H1 (cell line): Measurements from ENCODE around the gene UNC80. TPM values are rescaled to one million over a fixed set of nuclear protein-coding genes. Genes with fewer than 3 reads are reported as not detected.

Experiments used
- CTCF ChIA-PET: fragments of 300-600 bp; sonication (Branson Sonifier 250); formaldehyde crosslinking; loops from one replicate; lab custom pipeline; 2021; ENCODE audit not compliant: partially characterized antibody; lab: Charles Lee
- POLR2A ChIA-PET: fragments of 300-600 bp; sonication (Branson Sonifier 250); formaldehyde crosslinking; loops from one replicate; lab custom pipeline; 2021; ENCODE audit warnings: inconsistent platforms; ENCODE audit not compliant: partially characterized antibody; lab: Charles Lee
- DNase-seq, 2 experiments: peaks; one replicate each; pipeline versions ENCODE4 v3.0.0 to v3.0.0-alpha.2; 2010 to 2022; ENCODE audit warnings: low spot score in 2 of 2, low read depth in 1 of 2, mixed read lengths in 1 of 2
- FAIRE-seq: peaks from 2 replicates; lab custom pipeline; 2011; peaks lifted over from hg19 to GRCh38; lab: Jason Lieb, UNC
- H2AFZ ChIP-seq: 2 replicates; pipeline ENCODE4 v1.8.1; 2012; ENCODE audit warnings: low read length, inconsistent platforms
- H2AK5ac ChIP-seq: 2 replicates; pipeline ENCODE4 v1.6.1; 2013; ENCODE audit warnings: low read depth, low read length
- H2BK120ac ChIP-seq: replicated peaks from 2 replicates; pipeline ENCODE3; 2013; ENCODE audit warnings: low read depth, low read length, inconsistent platforms
- H2BK12ac ChIP-seq: 2 replicates; pipeline ENCODE4 v1.6.1; 2013; ENCODE audit warnings: low read depth, low read length
- H2BK15ac ChIP-seq: 2 replicates; pipeline ENCODE4 v1.6.1; 2013; ENCODE audit warnings: low read length
- H2BK20ac ChIP-seq: 2 replicates; pipeline ENCODE4 v1.6.1; 2013; ENCODE audit warnings: low read length
- H2BK5ac ChIP-seq: 2 replicates; pipeline ENCODE4 v1.6.1; 2013; ENCODE audit warnings: low read depth, low read length
- H3K14ac ChIP-seq: 2 replicates; pipeline ENCODE4 v1.6.1; 2013; ENCODE audit warnings: inconsistent platforms; ENCODE audit not compliant: insufficient read length
- H3K18ac ChIP-seq: 2 replicates; pipeline ENCODE4 v1.6.1; 2013; ENCODE audit warnings: low read length; ENCODE audit errors: extremely low read depth
- H3K23ac ChIP-seq: 2 replicates; pipeline ENCODE4 v1.6.1; 2013; ENCODE audit warnings: inconsistent platforms; ENCODE audit not compliant: insufficient read length
- H3K23me2 ChIP-seq: 2 replicates; pipeline ENCODE4 v1.6.1; 2013; ENCODE audit warnings: low read depth, low read length
- H3K27ac ChIP-seq: 2 replicates; pipeline ENCODE4 v1.6.1; 2011; ENCODE audit warnings: low read depth, low read length, inconsistent platforms
- H3K27me3 ChIP-seq, 4 experiments: replicated peaks in 1 of 4; 1 replicate in 1 of 4; 2 replicates in 3 of 4; pipeline versions ENCODE4 v1.6.1 to v1.8.1; 2011 to 2013; ENCODE audit warnings: low read length in 3 of 4, mild to moderate bottlenecking in 3 of 4, inconsistent platforms in 2 of 4, mixed read lengths in 2 of 4, moderate library complexity in 1 of 4; ENCODE audit not compliant: control insufficient read depth in 3 of 4, insufficient read depth in 3 of 4; ENCODE audit errors: extremely low read depth in 1 of 4
- H3K36me3 ChIP-seq, 4 experiments: 2 replicates each; pipeline versions ENCODE4 v1.6.1 to v1.8.1; 2011 to 2013; ENCODE audit warnings: mild to moderate bottlenecking in 4 of 4, low read length in 3 of 4, moderate library complexity in 2 of 4, control low read depth in 1 of 4, inconsistent platforms in 1 of 4; ENCODE audit not compliant: insufficient read depth in 4 of 4, control insufficient read depth in 2 of 4
- H3K4ac ChIP-seq: replicated peaks from 2 replicates; pipeline ENCODE3; 2013; ENCODE audit warnings: low read length, low read depth, mixed read lengths, inconsistent platforms; ENCODE audit not compliant: insufficient read length
- H3K4me1 ChIP-seq, 4 experiments: replicated peaks in 1 of 4; 1 replicate in 1 of 4; 2 replicates in 3 of 4; pipeline versions ENCODE4 v1.6.1 to v1.8.1; 2011 to 2013; ENCODE audit warnings: low read length in 3 of 4, inconsistent platforms in 2 of 4, mixed read lengths in 1 of 4; ENCODE audit not compliant: insufficient read depth in 4 of 4, control insufficient read depth in 3 of 4
- H3K4me2 ChIP-seq, 2 experiments: 2 replicates each; pipeline versions ENCODE4 v1.6.1 to v1.8.1; 2011 to 2013; ENCODE audit warnings: low read depth in 2 of 2, low read length in 2 of 2, control low read depth in 1 of 2, inconsistent platforms in 1 of 2, mild to moderate bottlenecking in 1 of 2; ENCODE audit not compliant: insufficient read depth in 1 of 2
- H3K4me3 ChIP-seq, 4 experiments: fragments of 200-600, 300-600 bp in 1 of 4; sonication (generic), shearing (Covaris generic), sonication (Bioruptor Twin) in 1 of 4; 2 replicates each; pipeline versions ENCODE4 v1.5.1 to v1.8.1; 2011 to 2016; ENCODE audit warnings: low read length in 4 of 4, low read depth in 3 of 4, control low read depth in 2 of 4, inconsistent platforms in 2 of 4, mild to moderate bottlenecking in 2 of 4, mixed read lengths in 1 of 4, moderate library complexity in 1 of 4; ENCODE audit not compliant: insufficient read depth in 2 of 4; ENCODE audit errors: extremely low read depth in 1 of 4
- H3K56ac ChIP-seq: replicated peaks from 2 replicates; pipeline ENCODE3; 2013; ENCODE audit warnings: low read depth, mild to moderate bottlenecking, mixed read lengths, low read length, inconsistent platforms; ENCODE audit not compliant: insufficient read length
- H3K79me1 ChIP-seq: 2 replicates; pipeline ENCODE4 v1.6.1; 2013; ENCODE audit warnings: low read depth, low read length, control low read depth
- H3K79me2 ChIP-seq, 2 experiments: 2 replicates each; pipeline versions ENCODE4 v1.6.1 to v1.8.1; 2012 to 2013; ENCODE audit warnings: low read length in 2 of 2, mild to moderate bottlenecking in 2 of 2, inconsistent platforms in 1 of 2; ENCODE audit not compliant: insufficient read depth in 2 of 2, control insufficient read depth in 1 of 2
- H3K9ac ChIP-seq, 4 experiments: replicated peaks in 1 of 4; 1 replicate in 1 of 4; 2 replicates in 3 of 4; pipeline versions ENCODE4 v1.6.1 to v1.8.1; 2011 to 2013; ENCODE audit warnings: low read depth in 3 of 4, low read length in 3 of 4, control low read depth in 2 of 4, mild to moderate bottlenecking in 2 of 4, moderate library complexity in 2 of 4, inconsistent platforms in 1 of 4; ENCODE audit errors: extremely low read depth in 1 of 4
- H3K9me3 ChIP-seq, 2 experiments: 2 replicates each; pipeline versions ENCODE4 v1.6.1 to v1.8.1; 2012 to 2013; ENCODE audit warnings: mild to moderate bottlenecking in 2 of 2, moderate library complexity in 2 of 2, control low read depth in 1 of 2, inconsistent platforms in 1 of 2, low read depth in 1 of 2, low read length in 1 of 2, mixed read lengths in 1 of 2; ENCODE audit not compliant: insufficient read depth in 2 of 2
- H4K20me1 ChIP-seq, 2 experiments: replicated peaks in 1 of 2; 2 replicates each; pipeline versions ENCODE3 to v1.8.1; 2011 to 2013; ENCODE audit warnings: inconsistent platforms in 2 of 2, low read length in 2 of 2, mild to moderate bottlenecking in 1 of 2; ENCODE audit not compliant: insufficient read depth in 2 of 2, control insufficient read depth in 1 of 2
- H4K5ac ChIP-seq: 2 replicates; pipeline ENCODE4 v1.6.1; 2013; ENCODE audit warnings: low read length, low read depth, mixed read lengths, inconsistent platforms; ENCODE audit not compliant: insufficient read length
- H4K8ac ChIP-seq: 2 replicates; pipeline ENCODE4 v1.8.0; 2013; ENCODE audit warnings: mild to moderate bottlenecking, moderate library complexity, low read length, inconsistent platforms; ENCODE audit not compliant: insufficient read depth; ENCODE audit errors: extremely low read depth
- H4K91ac ChIP-seq: replicated peaks from 2 replicates; pipeline ENCODE3; 2013; ENCODE audit warnings: low read length, mixed read lengths, inconsistent platforms; ENCODE audit not compliant: insufficient read length
- BCL11A ChIP-seq, 2 experiments: IDR thresholded peaks; one replicate each; pipeline ENCODE4 v1.6.1; 2011; ENCODE audit warnings: low read depth in 2 of 2, low read length in 2 of 2, mild to moderate bottlenecking in 2 of 2
- BRCA1 ChIP-seq: IDR thresholded peaks from 2 replicates; pipeline ENCODE4 v1.6.1; 2012; ENCODE audit warnings: low read depth, low read length, improper control_type of control experiment
- CREB1 ChIP-seq: IDR thresholded peaks from 2 replicates; pipeline ENCODE4 v1.6.1; 2012; ENCODE audit warnings: inconsistent platforms
- CTBP2 ChIP-seq: IDR thresholded peaks from 2 replicates; pipeline ENCODE4 v1.7.0; 2011; ENCODE audit warnings: borderline replicate concordance, mild to moderate bottlenecking, moderate library complexity, mixed read lengths, low read length; ENCODE audit not compliant: insufficient read depth, insufficient read length
- JUN ChIP-seq: IDR thresholded peaks from 2 replicates; pipeline ENCODE4 v1.6.1; 2011; ENCODE audit warnings: low read depth, mild to moderate bottlenecking, improper control_type of control experiment, low read length
- KDM4A ChIP-seq: IDR thresholded peaks from one replicate; pipeline ENCODE4 v1.7.1; 2012; ENCODE audit warnings: low read depth, mild to moderate bottlenecking, moderate library complexity, low read length, inconsistent platforms; ENCODE audit not compliant: severe bottlenecking
- MAX ChIP-seq: IDR thresholded peaks from 2 replicates; pipeline ENCODE4 v1.6.1; 2012; ENCODE audit warnings: inconsistent platforms
- POU5F1 ChIP-seq: IDR thresholded peaks from 2 replicates; pipeline ENCODE4 v1.6.1; 2011; ENCODE audit warnings: low read depth, mild to moderate bottlenecking, low read length, moderate library complexity
- RNF2 ChIP-seq: fragments of 200-900, 300-1000 bp; sonication (generic); IDR thresholded peaks from 2 replicates; pipeline ENCODE4 v1.7.1; 2016; ENCODE audit warnings: borderline replicate concordance, low read depth, mild to moderate bottlenecking, antibody characterized with exemption, low read length; ENCODE audit not compliant: poor library complexity, severe bottlenecking; ENCODE audit errors: missing control alignments
- SAP30 ChIP-seq: fragments of 300-600 bp; sonication (generic); IDR thresholded peaks from 2 replicates; pipeline ENCODE4 v1.7.1; 2012; ENCODE audit warnings: low read length, moderate library complexity, mild to moderate bottlenecking, inconsistent platforms; ENCODE audit not compliant: insufficient read depth, insufficient replicate concordance
- SP4 ChIP-seq: IDR thresholded peaks from 2 replicates; pipeline ENCODE4 v1.6.1; 2012; ENCODE audit warnings: low read length, inconsistent platforms
- SUZ12 ChIP-seq: fragments of 200-600 bp; sonication (generic); IDR thresholded peaks from 2 replicates; pipeline ENCODE4 v1.6.1; 2012; ENCODE audit warnings: mild to moderate bottlenecking, inconsistent platforms, low read length, moderate library complexity, mixed read lengths
- TBP ChIP-seq: IDR thresholded peaks from 2 replicates; pipeline ENCODE4 v1.6.1; 2011; ENCODE audit warnings: low read depth, low read length, improper control_type of control experiment
- YY1 ChIP-seq: IDR thresholded peaks from 2 replicates; pipeline ENCODE4 v1.6.1; 2011; ENCODE audit warnings: low read depth, mild to moderate bottlenecking, low read length
- WGBS, 2 experiments: shearing (Covaris generic) in 1 of 2; methylation state at CpG; one replicate each; pipeline versions ENCODE4 v1.1.6 to v1.1.7; 2013 to 2015; ENCODE audit warnings: low lambda C conversion rate in 2 of 2, mixed read lengths in 2 of 2, inconsistent platforms in 1 of 2, low coverage in 1 of 2, missing lambda C conversion rate in 1 of 2; ENCODE audit not compliant: insufficient replicate concordance in 2 of 2, insufficient coverage in 1 of 2, insufficient read length in 1 of 2; ENCODE audit errors: extremely low coverage in 1 of 2, missing lambda C conversion rate in 1 of 2; 5-methylcytosine and 5-hydroxymethylcytosine counted together
- polyA plus RNA-seq, 7 experiments: library from polyadenylated mRNA; depleted of rRNA in 3 of 7; stranded (reverse) in 5 of 7; unstranded in 2 of 7; fragments of >200 nt in 5 of 7; fragments of 200-250 nt in 2 of 7; gene quantifications; 1 replicate in 5 of 7; 2 replicates in 1 of 7; 4 replicates in 1 of 7; pipeline versions ENCODE4 v1.2.1 to v1.2.3, GENCODE V29; 2011 to 2013; ENCODE audit warnings: missing spikeins in 2 of 7, mixed read lengths in 2 of 7
- total RNA-seq: library from RNA; stranded (reverse); fragmentation: NEBNext Ultra II Directional; extraction: Animal tissue kit (Norgen Biotek cat#: 25700); gene quantifications from 2 replicates; pipeline ENCODE4 v1.2.1, GENCODE V29; 2021

Gene UNC80
- total and polyA plus RNA-seq, 2 of the 8 experiments (the other 6 are each of a cell fraction or from before 2014, with no cell fraction given): 0.53 to 0.56 TPM

DNA sequence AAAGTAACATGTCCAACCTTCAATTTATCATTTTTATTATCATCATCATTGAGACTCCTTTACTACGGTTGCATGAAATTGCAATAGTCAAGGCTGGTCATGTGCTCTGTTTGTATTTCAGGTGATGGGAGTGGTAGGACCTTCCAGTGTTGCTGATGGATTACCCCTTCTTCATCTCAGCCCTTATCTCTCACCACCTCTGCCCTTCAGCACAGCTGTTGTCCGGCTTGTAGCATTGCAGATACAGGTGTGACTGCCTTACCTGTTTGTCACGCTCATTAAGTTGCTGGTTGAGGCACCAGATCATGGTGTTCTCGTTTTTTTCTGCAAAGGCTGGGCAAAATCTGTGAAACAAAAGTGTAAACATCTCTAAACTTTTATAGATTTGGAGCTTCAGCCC lies 199.1 kb downstream of the UNC80 start:
- no peak overlapping the region for H3K27ac ChIP-seq
- no peak overlapping the region for H3K18ac ChIP-seq
- H3K4ac ChIP-seq: no peak overlapping the region
- H3K14ac ChIP-seq: no peak overlapping the region
- FAIRE-seq (no peak), DNase-seq (no peak)
- no peaks in the 10 kb centered on the region; the same call in 1 of the 2 replicates for H3K23me2 ChIP-seq
- H3K36me3 ChIP-seq: no peaks in the 10 kb centered on the region
- no peak overlapping the region for H3K4me3 ChIP-seq
- ChIA-PET CTCF (interaction anchor here (0.6 to 1.3 kb wide), 4 partner anchors 10 to 601 kb away, joined by 3 to 5 read pairs (median 4); no protein-coding TSS in a partner anchor), POLR2A (no interaction called here)
- H4K91ac ChIP-seq: no peak overlapping the region
- H3K79me2 ChIP-seq: no peaks in the 10 kb centered on the region
- no peak overlapping the region for H2BK20ac ChIP-seq
- H4K20me1 ChIP-seq: no peaks in the 10 kb centered on the region
- H2BK12ac ChIP-seq: no peak overlapping the region
- H2BK15ac ChIP-seq: no peak overlapping the region
- H3K23ac ChIP-seq: no peak overlapping the region
- no peaks in the 10 kb centered on the region for H3K27me3 ChIP-seq
- no peak overlapping the region for H4K5ac ChIP-seq
- no peaks in the 10 kb centered on the region for H3K9me3 ChIP-seq
- no peaks in the 10 kb centered on the region for H3K79me1 ChIP-seq
- no peak overlapping the region for H3K9ac ChIP-seq
- H3K4me1 ChIP-seq: no peaks in the 10 kb centered on the region
- no peak overlapping the region for H2AFZ ChIP-seq
- H3K4me2 ChIP-seq: no peak overlapping the region
- H3K56ac ChIP-seq: no peak overlapping the region
- 89% methylated on average over 4 of the region's 4 CpGs; no CpG with 5 or more reads in 1 of the 2 experiments for WGBS, 2 experiments
- no peak overlapping the region for H4K8ac ChIP-seq
- no peak overlapping the region for H2BK5ac ChIP-seq
- H2AK5ac ChIP-seq: no peak overlapping the region
- no peak overlapping the region for H2BK120ac ChIP-seq
- no peak for TF ChIP-seq JUN
- no peak for TF ChIP-seq RNF2
- no peak for TF ChIP-seq YY1
- no peak for TF ChIP-seq KDM4A
- no peak for TF ChIP-seq TBP
- TF ChIP-seq BCL11A (IDR thresholded peaks at IDR 0.05; ENCODE audit: low read depth in 2 of 2, low read length in 2 of 2): no peak
- TF ChIP-seq SP4: no peak
- TF ChIP-seq BRCA1: no peak
- TF ChIP-seq MAX: no peak
- TF ChIP-seq SUZ12: no peak
- no peak for TF ChIP-seq CTBP2
- TF ChIP-seq CREB1: no peak
- no peak for TF ChIP-seq SAP30
- no peak for TF ChIP-seq POU5F1
